SIG-M5 (cell line): ENCODE measurements around the gene SMC1A.
"Not testable (repeated sequence)": the region's sequence is repeated elsewhere in the genome, so short reads cannot be mapped to it uniquely, and the experiment has no call there.

Experiments
- DNase-seq: peaks from one replicate; lab custom pipeline; 2025; lab: John Stamatoyannopoulos, UW

Gene SMC1A

DNA sequence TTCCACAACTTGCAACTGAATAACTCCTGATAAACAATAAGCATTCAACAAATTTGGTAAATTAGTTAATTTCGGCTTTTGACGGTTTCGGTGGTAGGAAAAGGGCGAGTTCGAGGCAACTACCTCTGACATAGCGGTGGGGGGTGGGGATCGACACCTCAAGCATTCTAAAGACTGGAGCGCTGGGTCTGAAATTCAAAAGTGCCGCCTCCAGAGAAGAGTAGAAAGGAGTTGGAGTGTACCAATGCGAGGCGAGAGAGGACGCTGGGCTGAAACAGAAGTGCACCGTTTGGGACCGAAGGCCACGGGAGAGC, 725 bp downstream of the SMC1A start:
- no peak for DNase-seq

DNA sequence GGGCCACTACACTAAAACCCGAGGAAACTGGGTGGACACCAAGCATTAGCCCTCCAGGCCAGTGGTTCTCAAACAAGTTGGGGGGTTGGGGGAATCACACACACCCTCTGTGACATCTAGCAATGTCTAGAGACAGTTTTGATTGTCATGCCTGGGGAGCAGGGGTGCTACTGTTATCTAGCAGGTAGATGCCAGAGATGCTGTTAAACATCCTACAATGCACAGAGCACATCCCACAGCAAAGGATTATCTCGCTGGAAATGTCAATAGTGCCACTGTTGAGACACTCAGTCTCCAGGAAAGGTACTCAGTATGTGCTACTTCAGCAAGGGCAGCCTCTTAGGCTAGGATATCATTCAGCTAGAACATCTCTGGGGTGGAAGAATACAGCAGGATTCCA, 1.3 kb downstream of the SMC1A start:
- no peak for DNase-seq

DNA sequence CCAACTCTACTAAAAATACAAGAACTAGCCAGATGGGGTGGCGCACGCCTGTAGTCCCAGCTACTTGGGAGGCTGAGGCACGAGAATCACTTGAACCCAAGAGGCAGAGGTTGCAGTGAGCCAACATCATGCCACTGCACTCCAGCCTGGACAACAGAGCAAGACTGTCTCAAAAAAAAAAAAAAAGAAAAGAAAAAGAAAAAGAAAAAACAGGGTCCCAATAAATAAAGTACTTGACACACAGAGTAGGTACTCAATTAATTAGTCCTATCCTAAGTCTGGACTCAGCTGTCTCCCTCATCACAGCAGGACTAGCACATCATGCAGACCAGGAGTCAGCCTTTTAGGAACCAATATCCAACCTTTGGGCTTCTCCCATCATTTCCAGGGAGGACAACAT, 2.1 kb downstream of the SMC1A start:
- not testable (repeated sequence) for DNase-seq

DNA sequence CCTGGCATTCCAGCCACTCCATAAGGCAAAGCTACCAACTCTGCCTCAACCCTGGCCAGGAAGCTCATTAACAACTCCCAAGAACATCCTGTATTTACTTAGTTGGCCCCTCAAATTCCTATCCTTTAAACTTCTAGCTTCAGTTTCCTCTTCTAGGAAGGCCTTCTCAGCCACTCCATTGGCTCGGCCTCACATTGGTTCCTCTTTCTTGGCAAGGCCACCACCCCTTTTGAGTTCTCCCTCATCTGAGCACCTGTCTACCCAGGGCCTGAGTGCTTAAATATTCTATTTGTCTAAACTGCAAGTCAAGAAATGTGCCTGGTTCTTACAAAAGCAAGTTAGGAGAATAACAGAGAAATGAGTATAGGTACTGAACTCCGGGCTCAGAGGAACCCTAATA, 10.0 kb downstream of the SMC1A start:
- no peak for DNase-seq

DNA sequence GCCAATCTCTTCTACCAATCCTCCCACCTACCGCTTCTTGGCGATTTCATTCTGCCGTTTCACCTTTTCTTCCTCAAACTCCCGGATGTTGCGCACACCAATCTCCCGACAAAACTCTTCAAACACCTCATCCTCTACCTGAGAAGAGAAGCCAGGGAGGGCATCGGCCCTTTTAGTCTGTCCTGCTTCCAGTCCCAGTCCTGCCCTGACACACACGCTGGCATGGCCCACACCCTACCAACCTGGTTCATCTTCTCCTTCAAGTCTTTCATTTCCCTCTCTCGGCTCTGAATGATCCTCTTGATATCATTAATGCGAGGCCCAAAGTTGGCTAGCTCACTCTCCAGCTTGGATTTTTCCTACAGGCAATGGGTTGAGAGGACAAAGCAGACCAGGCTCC, 18.9 kb downstream of the SMC1A start:
- DNase-seq = no peak

DNA sequence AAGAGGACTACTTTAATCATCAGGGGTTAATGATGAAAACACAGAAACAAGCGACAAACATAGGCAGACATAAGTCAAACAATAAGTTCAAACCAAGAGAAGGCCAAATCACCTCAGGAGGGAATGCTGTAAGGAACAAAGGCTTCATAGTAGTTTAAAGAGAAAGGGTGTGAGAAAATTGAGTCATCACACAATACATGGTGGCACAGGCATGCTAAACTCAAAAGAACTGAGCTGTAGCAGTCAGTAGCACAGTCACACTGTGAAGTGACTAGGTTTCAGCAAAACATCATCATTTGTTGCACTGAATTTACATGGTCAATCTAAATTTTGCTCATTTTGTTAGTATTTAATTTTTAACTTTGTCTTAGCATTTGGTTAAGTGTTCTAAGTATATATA, 24.2 kb downstream of the SMC1A start:
- DNase-seq = no peak

DNA sequence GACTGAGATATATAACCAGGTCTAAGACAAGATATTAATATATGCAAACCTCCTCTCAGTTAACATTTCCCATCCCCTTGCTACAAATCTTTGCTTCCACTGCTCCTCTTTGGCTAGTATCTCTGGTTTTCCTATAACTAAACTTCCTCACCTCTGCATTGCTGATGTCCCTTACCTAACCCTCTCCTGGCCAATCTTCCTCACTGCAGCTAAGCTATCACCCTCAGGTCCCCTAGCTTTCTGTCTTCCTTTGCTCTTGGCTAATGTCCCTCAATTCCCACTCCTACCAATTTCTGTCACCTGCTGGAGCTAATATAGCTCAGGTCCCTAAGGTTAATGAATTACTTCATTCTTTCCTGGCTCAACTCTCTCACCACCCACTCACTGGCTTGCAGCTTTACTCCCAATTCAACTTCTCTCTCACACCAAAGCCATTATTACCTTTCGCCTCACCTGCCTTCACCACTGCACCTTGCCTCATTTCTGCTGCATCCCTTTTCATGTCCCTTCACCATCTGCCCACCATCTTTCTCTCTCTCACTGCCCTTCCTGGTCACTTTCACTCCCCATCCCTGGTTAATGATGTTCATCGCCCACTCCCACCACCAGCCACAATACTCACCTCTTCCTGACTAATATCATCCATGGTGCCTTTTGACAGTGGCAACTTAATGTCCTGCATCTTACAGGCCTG, 26.7 kb downstream of the SMC1A start:
- DNase-seq = no peak

DNA sequence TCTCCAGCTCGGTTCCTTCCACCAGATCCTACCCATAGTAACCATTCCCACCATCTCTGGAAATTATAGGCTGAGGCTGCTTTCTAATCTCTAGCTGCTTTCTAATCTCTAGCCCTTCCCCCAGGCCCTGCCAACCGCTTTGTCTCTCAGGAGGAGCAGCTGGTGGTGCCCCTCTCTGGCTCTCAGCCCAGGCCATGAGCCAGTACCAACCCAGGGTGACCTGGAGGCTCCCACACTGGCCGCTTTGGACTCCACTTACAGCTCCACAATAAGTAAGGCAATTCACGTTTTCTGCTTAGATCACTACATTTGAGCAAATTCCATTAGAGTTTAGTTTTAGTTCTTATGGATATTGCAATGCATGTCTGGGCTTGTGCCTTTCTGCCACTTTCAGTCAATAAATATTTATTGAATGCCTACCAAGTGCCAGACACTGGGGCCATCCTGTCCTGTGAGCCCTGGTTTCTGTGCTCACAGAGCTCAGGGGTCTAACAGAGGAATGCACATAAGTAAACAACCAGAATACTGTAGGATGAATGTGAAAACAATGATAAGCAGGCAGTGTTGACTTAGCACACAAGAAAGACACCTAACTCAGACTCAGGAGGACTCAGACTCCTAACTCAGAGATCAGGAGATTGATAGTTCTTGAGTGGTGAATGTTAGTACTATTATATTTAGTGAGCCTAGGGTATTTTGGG, 38.9 kb downstream of the SMC1A start:
- DNase-seq = no peak

DNA sequence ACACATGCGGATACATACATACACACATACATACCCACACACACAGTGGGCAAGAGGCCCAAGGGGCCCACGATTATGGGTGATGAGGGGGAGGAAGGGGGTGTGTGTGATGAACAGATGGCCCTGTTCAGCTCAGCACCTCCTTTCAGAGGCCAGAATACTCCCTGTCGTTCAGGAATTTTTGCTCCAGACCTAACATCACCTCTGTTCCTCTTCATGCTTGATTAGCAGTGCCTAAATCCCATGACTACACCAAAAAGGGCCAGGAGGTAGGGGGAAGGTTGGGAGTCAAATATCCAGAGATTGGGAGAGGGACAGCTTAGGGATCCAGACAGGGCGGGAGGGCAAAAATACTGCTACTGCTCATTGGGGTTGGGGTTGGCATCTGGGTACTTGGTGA, 42.7 kb downstream of the SMC1A start:
- no peak for DNase-seq

DNA sequence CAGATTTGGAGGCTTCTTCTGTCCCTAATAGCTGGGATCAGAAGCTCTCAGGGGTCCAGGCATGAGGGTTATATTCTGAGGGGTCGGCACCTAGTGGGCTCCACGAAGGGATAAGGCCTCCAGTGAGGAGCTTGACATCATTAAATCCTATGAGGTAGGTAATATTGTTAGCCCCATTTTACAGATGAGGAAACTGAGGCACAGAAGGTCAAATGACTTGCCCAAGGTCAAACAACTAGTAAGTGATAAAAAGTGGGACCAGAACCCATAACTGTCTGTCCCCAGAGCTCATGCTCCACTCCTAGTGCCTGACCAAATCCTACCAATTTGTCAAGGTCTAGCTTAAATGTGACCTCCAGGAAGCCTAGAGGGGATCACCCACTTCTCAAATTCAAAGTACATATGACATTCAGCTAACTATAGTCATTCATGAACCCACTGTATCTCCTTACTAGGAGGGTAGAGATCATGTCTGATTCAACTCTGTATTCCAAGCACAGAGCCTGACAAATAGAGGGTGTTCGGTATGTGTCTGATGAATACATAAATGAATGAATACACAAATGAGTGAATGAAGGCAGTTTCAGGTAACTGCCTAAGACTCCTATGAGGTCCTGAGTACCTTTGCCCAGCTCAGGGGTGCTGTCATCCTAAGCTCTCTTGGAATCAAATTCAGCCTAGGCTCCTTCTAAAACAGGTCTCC, 43.3 kb downstream of the SMC1A start:
- no peak for DNase-seq

DNA sequence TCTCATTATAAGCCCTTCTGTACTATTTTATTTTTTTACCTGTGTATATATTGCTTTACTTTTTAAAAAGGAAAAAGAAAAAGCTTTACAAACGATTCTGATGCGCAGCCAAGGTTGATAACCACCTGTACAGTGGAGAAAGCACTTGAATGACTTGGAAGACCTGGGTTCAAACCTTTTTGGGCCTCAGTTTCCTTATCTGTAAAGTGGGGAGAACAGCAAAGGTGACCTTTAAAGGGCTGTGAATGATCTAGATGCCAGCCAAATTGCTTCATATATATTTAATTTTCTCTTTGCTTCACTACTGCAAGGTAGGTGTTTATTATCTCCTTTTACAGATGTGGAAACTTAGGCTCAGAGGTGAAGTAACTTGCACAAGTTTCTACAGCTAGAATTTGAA, 45.0 kb downstream of the SMC1A start:
- DNase-seq = no peak

DNA sequence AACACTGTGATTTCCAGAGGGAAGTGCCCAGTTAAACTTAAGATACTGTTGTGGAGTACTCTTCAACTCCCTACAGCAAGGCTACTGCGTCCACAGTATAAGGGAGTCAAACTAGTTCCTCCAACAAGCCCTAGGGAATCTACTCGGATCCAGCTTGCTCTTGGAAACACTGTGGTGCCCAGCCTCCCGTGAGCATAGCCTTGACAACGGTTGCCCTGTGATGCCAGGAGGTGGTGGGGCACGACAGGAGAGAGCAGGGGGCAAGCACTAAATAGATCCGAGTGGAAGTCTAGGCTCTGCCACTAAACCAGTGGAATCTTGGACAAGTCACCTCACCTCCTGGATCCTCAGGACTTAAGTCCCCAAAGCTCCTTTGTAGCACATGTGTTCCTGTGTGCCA, 45.6 kb downstream of the SMC1A start:
- DNase-seq = no peak

DNA sequence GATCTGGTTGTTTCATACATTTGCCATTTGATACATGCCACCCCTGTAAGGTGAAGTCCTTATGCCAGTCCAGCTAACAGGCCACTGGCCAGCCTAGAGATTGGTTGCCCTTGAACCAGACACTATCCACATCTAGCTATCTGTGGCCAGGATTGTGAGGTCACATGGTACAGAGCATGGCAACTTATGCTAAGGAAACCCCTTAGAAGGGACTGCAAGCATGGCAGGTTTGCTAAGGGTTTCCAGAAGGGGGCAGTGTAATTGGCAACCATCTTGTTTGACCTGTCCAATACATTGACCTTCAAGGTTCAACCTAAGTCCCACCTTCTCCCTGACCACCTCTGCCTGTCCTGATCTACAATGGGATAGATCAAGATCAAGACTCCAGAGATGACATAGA, 47.5 kb downstream of the SMC1A start:
- DNase-seq = no peak

DNA sequence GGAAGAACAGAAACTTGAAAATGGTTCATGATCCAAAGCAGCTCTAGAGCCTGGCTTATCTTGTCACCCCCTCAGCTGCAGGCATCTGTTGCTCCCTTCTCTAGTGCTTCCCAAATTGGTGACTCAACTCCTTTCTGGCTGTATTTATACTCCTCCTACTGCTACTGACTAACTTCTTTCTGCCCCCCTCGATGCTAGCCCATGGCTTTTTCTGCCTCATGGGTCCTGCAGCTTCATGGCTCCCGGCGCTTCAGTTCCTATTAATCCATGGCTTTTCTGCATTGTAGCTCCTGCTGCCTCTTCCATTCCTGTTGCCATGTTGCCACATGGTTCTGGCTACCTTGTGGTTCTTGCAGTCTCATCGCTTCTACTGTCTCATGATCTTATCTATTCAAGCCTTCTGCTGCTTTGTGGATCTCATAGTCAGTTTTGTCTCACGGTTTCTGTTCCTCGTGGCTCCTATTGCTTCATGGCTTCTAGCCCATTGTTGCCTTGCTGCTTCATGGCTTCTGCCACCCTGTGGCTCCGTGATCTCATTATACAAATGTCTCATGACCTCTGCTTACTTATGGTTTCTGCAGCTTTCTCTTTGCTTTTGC, 48.1 kb downstream of the SMC1A start:
- peak; percentile 86 for DNase-seq

DNA sequence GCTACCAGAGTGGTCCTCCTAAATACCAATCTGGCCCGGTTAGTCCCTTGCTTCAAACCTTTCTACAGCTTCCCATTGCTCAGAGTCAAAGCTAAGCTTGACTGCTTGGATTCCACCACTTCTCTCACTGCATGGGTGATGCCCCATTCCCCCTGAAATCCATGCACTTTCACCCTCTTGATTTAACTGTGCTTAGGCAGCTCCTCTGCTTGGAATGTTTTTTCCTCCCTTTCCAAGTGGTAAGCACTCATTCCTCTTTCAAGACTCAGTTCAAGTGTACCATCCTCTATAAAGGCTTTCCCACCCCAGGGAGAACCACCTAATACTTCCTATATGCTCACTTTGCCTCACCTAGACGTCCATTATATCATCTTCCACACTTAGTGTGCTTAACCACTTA, 49.1 kb downstream of the SMC1A start:
- no peak for DNase-seq

DNA sequence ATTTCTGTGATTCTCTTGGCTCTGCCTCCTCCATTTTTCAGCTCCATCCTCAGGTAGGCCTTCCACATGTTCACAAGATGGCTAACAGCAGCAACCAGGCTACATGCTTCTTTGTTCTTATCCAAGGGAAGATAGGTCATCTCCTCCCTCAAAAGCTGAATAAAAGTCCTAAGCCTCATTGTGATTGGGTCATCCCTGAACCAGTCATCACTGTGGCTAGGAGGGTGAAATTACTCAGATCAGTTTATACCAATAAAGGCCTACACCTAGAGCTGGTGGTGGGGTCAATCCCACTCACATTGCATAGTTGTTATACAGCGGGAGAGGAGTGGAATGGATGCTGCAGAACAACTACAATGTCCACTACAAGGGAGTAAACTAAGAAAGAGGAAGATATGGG, 56.0 kb downstream of the SMC1A start:
- not testable (repeated sequence) for DNase-seq

DNA sequence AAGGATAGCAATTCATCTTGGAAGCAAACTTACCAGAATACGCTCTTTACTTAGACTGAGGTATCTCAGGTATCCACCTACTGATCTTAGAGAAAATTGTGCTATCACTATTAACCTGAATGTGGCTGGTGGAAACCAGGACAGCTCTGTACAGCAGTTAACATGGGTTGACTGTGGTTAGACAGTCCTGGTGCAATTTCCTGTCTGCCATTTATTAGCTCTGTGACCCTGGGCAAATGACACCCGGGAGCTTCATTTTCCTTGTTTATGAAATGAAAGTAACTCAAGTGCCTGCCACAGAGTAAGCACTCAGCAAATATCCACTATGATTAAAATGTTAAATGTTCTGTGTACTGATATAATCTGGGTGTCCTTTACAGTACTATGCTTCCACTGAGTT, 60.0 kb downstream of the SMC1A start:
- no peak for DNase-seq

DNA sequence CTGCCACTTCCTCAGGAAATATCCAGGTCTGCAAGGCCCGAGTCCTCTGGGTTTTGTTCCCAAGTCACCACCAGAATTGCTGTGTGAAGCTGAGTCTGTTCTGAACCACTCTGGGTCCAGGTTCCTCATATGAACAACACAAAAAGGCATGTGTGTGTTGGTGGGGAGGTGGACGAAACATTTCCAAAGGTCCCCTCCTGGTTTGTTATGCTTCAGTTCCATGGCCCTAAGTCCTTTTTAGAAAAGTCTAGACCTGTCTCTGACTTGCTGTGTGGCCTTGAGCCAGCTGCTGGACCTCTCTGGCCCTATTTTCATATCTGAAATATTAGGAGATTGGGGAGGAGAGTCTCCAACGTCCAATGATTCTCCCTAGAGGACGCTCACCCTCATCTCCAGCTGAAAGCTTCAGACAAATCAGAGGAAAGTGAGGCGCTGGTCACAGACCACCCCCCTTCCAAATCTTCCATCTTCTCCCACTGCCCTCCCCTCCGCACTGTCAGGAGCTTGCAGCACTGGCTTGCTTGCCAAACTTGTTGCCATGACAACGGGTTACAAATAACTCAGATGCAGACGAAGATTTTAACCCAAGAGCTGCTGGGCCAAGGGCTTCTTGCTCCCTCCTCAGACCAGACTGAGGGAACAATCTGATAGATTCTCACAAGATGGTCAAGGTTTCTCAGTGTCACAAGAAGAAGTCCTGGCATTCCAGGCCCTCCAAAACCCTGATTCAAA, 64.5 kb downstream of the SMC1A start:
- DNase-seq = no peak

DNA sequence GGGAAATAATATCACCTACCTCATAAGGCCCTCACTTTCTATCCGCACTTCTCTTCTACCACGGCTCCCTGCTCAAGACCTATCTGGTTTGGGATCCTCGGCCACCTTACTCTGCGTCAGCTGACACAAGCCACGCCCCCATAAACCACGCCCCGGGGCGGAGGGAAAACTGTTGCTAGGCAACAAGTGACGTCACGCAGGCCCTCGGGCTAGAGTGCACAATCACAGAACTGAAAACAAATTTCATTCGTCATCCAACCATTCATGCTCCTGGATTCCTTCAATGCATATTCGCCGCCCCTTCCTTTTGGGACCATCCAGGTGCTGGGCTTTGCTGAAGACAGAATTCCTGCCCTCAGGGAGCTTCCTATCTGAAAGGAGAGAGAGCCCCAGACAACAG, 66.3 kb downstream of the SMC1A start:
- DNase-seq = no peak

DNA sequence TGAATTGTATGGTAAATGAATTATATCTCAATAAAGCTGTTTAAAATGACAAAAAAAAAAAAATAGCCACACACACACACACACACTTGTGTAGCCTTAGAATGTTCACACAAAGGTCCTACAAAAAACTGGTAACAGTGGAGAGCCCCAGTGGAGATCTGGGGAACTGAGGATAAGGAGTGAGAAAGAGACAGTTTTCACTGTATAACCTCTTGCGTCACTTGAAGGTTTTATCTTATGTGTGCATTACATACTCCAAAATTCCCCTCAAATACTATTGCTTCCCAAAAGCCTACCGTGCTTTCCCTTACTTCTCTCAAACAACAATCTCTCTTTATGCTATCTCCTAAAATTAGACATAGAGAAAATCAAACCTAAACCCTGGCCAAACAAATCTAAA, 67.8 kb downstream of the SMC1A start:
- no peak for DNase-seq

DNA sequence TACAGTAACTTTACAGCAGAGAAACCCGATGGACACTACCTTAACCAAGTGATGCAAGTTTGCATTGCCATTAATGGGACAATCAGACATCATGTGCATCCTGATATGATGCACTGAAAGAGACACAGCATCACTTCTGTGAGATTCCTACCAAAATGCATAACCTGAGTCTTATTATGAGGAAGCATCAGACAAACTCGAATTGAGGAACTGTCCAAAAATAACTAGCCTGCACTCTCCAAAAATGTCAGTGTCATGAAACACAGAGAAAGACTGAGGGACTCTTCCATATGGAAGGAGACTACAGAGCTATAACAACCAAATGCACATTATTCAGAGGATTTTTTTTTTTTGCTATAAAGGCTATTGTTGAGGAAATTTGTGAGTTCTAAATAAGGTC, 74.5 kb downstream of the SMC1A start:
- DNase-seq = no peak

DNA sequence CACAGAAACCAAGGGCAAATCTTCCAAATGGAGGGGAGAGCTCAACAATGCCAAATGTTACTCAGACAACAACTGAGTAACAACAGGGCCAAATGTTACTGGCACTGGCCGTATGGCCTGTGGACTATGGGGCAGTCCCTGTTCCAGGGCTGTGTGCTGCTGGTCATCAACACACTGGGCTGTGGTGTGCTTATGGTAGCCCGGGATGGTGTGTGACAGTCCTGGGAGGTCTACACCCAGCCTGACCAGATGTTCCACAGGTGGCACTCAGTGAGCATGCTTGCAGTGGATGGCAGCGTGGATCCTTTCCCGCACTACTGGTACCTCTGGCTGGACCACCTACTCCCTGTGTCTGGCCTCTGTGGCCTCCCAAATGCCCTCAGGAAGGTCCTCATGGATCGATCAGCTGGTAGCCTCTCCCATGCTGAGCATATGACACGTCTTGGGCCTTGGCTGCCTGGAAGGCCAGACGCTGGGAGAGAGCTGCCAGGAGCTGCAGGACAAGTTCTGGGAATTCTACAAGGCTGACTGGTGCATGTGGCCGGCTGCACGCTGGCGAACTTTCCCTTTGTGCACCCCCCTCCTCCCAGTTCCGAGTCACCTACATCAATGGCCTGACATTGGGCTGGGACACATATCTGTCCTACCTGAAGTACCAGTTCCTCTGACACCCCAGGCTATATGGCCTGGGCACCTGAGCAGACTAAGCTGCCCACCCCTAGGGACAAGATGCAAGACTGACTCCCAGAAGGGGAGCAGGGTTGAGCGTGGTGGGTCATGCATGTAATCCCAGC, 81.4 kb downstream of the SMC1A start:
- no peak for DNase-seq
